ENCODE results near the gene UGT1A4. TPM values are rescaled to one million over a fixed set of nuclear protein-coding genes. Genes with fewer than 3 reads are reported as not detected.

The UGT1A4 gene
- total RNA-seq: not detected

GRCh38 chr2:233718552-233718951, at the start of gene UGT1A4:
Gene UGT1A4 (plus strand): TSS chr2:233718736. CDS start chr2:233718821, 85 bp downstream.
- no peaks in the 10 kb centered on the region for H3K9me3 ChIP-seq
- no peaks in the 10 kb centered on the region for H3K27me3 ChIP-seq
- no peak for DNase-seq (ENCODE audit: low spot score in 2 of 2)
- H3K4me3 ChIP-seq: no peak within 1 kb of the TSS
- no peaks in the 10 kb centered on the region for H3K36me3 ChIP-seq
- no peak for TF ChIP-seq CTCF (IDR thresholded peaks at IDR 0.05)
- intact Hi-C loops (cut with DNase I): no loop called here
- H3K27ac ChIP-seq: no peak within 1 kb of the TSS
- no peaks in the 10 kb centered on the region for H3K4me1 ChIP-seq

- TF ChIP-seq CTCF (IDR thresholded peaks at IDR 0.05): no peak
- intact Hi-C loops (cut with DNase I): no loop called here
Measured at GRCh38 chr2:233671290-233672161, 47.0 kb upstream of the UGT1A4 start, which contains the start of gene UGT1A9. Gene UGT1A9 (plus strand): TSS chr2:233671898. CDS start chr2:233671935, 37 bp downstream.

DNA sequence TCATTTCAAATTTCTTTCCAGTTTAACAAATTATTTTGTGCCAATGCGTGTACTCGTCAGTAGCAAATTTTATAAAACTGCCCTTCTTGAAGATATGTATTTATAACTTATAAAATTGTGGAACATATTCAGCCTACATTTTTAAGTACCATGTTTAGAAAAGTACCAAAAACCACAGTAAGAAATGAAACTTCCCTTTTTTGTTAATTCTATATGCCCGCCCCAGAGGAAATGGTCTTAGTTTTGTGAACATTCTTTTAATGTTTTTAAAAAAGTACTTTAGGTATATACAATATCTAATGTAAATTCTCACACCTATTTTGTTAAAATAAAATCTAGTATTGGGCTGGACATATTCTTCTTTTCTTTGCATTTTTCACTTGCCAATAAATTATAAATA, 45.6 kb upstream of the UGT1A4 start:
- intact Hi-C loops (cut with DNase I): no loop called here
- DNase-seq (ENCODE audit: low spot score in 2 of 2): no peak

More at GRCh38 chr2:233671290-233672161, 47.0 kb upstream of the UGT1A4 start, which contains the start of gene UGT1A9:
- no peak for DNase-seq (ENCODE audit: low spot score in 2 of 2)
- Histone ChIP-seq H3K27me3 (no peaks in the 10 kb centered on the region), H3K36me3 (no peaks in the 10 kb centered on the region), H3K4me1 (no peaks in the 10 kb centered on the region), H3K27ac (no peak within 1 kb of the TSS), H3K4me3 (no peak within 1 kb of the TSS), H3K9me3 (no peaks in the 10 kb centered on the region)

GRCh38 chr2:233673896-233674295, 44.6 kb upstream of the UGT1A4 start:
- TF ChIP-seq CTCF (IDR thresholded peaks at IDR 0.05): no peak
- Histone ChIP-seq H3K4me1 (no peaks in the 10 kb centered on the region), H3K27me3 (no peaks in the 10 kb centered on the region), H3K4me3 (no peak overlapping the region), H3K9me3 (no peaks in the 10 kb centered on the region), H3K27ac (no peak overlapping the region), H3K36me3 (no peaks in the 10 kb centered on the region)
- DNase-seq (ENCODE audit: low spot score in 2 of 2): no peak
- intact Hi-C loops (cut with DNase I): no loop called here

More for the DNA sequence above, 45.6 kb upstream of the UGT1A4 start:
- Histone ChIP-seq H3K9me3 (no peaks in the 10 kb centered on the region), H3K27me3 (no peaks in the 10 kb centered on the region), H3K4me3 (no peak overlapping the region), H3K36me3 (no peaks in the 10 kb centered on the region), H3K27ac (no peak overlapping the region), H3K4me1 (no peaks in the 10 kb centered on the region)
- TF ChIP-seq CTCF (IDR thresholded peaks at IDR 0.05): no peak

GRCh38 chr2:233674314-233674713, 44.2 kb upstream of the UGT1A4 start:
- no peaks in the 10 kb centered on the region for H3K4me1 ChIP-seq
- DNase-seq (ENCODE audit: low spot score in 2 of 2): no peak
- H3K27me3 ChIP-seq: no peaks in the 10 kb centered on the region
- H3K27ac ChIP-seq: no peak overlapping the region
- H3K9me3 ChIP-seq: no peaks in the 10 kb centered on the region
- no peak for TF ChIP-seq CTCF (IDR thresholded peaks at IDR 0.05)
- H3K36me3 ChIP-seq: no peaks in the 10 kb centered on the region
- intact Hi-C loops (cut with DNase I): no loop called here
- H3K4me3 ChIP-seq: no peak overlapping the region
